Endodermal cell (in vitro differentiated cells): ENCODE results near the gene DGKB. TPM values are rescaled to one million over a fixed set of nuclear protein-coding genes. Genes with fewer than 3 reads are reported as not detected.

Experiments used
- DNase-seq: peaks from one replicate; pipeline ENCODE4 v3.0.0-alpha.2; 2017
- H3K27ac ChIP-seq: 2 replicates; pipeline ENCODE4 v1.5.1; 2013; ENCODE audit warnings: mild to moderate bottlenecking, low read depth, low read length, moderate library complexity
- H3K27me3 ChIP-seq: 2 replicates; pipeline ENCODE4 v1.6.1; 2013; ENCODE audit warnings: mild to moderate bottlenecking, low read length, moderate library complexity; ENCODE audit not compliant: insufficient read depth, control insufficient read depth, poor library complexity, severe bottlenecking
- H3K36me3 ChIP-seq: 2 replicates; pipeline ENCODE4 v1.7.0; 2013; ENCODE audit warnings: mild to moderate bottlenecking, low read length, moderate library complexity; ENCODE audit not compliant: control insufficient read depth, insufficient read depth
- H3K4me1 ChIP-seq: one replicate; pipeline ENCODE4 v1.7.0; 2013; ENCODE audit warnings: low read length; ENCODE audit not compliant: control insufficient read depth, insufficient read depth
- H3K4me3 ChIP-seq: 2 replicates; pipeline ENCODE4 v1.5.1; 2013; ENCODE audit warnings: mild to moderate bottlenecking, low read length, moderate library complexity
- H3K9ac ChIP-seq: 2 replicates; pipeline ENCODE4 v1.6.1; 2013; ENCODE audit warnings: mild to moderate bottlenecking, low read length, moderate library complexity; ENCODE audit not compliant: poor library complexity, severe bottlenecking; ENCODE audit errors: extremely low read depth
- H3K9me3 ChIP-seq: 2 replicates; pipeline ENCODE4 v1.6.1; 2013; ENCODE audit warnings: mild to moderate bottlenecking, low read length, moderate library complexity; ENCODE audit not compliant: control insufficient read depth
- H3K27ac Mint-ChIP-seq: 2 replicates; pipeline ENCODE4 v1.8.0; 2020; ENCODE audit warnings: mixed read lengths
- H3K27me3 Mint-ChIP-seq: 2 replicates; pipeline ENCODE4 v1.8.0; 2021; ENCODE audit warnings: mild to moderate bottlenecking, mixed read lengths; ENCODE audit not compliant: insufficient read depth
- H3K36me3 Mint-ChIP-seq: 2 replicates; pipeline ENCODE4 v1.8.0; 2020; ENCODE audit warnings: low read depth, mixed read lengths
- H3K4me1 Mint-ChIP-seq: 2 replicates; pipeline ENCODE4 v1.8.0; 2020; ENCODE audit warnings: mixed read lengths
- H3K4me3 Mint-ChIP-seq: 2 replicates; pipeline ENCODE4 v1.8.0; 2020; ENCODE audit warnings: mild to moderate bottlenecking, moderate library complexity, mixed read lengths
- H3K9me3 Mint-ChIP-seq: 2 replicates; pipeline ENCODE4 v1.8.0; 2020; ENCODE audit warnings: mild to moderate bottlenecking, mixed read lengths
- WGBS, 2 experiments: methylation state at CpG; one replicate each; pipeline versions ENCODE4 v1.1.5 to v1.1.7; 2013; ENCODE audit warnings: missing lambda C conversion rate in 2 of 2, mixed read lengths in 1 of 2; ENCODE audit not compliant: insufficient coverage in 1 of 2, insufficient read length in 1 of 2; 5-methylcytosine and 5-hydroxymethylcytosine counted together
- total RNA-seq, 2 donors: library from RNA; stranded (reverse); fragmentation: NEBNext Ultra II Directional in 1 of 2; extraction: Animal tissue kit (Norgen Biotek cat#: 25700) in 1 of 2; gene quantifications; 2 replicates in 1 of 2; 3 replicates in 1 of 2; pipeline ENCODE4 v1.2.1, GENCODE V29; 2021
- TF ChIP-seq, protein P1 (sequence below): fragments of 200-600 bp; sonication (generic); conservative IDR thresholded peaks from 2 replicates; pipeline ENCODE4 v1.5.0; 2021; ENCODE audit warnings: antibody characterized with exemption, mild to moderate bottlenecking

The DGKB gene
- total RNA-seq, 2 donors from 2014 or later: 5.1 to 5.2 TPM

DNA sequence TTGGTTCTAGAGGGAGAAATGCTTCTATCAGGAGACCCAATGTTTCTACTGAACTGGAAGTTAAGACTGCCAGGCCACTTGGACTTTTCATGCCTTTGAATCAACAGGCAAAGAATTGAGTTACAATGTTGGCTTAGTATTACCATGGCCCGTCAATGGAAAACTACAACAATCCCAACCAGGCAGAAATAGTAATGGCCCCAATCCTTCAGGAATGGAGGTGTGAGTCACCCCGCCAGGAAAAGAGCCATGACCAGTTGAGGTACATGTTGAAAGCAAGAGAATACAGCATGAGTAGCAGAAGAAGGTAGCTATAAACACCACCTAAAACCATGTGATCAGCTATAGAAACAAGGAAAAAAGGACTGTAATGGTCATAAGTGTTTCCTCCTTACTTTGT, 101.9 kb downstream of the DGKB start:
- TF ChIP-seq, protein P1, sequence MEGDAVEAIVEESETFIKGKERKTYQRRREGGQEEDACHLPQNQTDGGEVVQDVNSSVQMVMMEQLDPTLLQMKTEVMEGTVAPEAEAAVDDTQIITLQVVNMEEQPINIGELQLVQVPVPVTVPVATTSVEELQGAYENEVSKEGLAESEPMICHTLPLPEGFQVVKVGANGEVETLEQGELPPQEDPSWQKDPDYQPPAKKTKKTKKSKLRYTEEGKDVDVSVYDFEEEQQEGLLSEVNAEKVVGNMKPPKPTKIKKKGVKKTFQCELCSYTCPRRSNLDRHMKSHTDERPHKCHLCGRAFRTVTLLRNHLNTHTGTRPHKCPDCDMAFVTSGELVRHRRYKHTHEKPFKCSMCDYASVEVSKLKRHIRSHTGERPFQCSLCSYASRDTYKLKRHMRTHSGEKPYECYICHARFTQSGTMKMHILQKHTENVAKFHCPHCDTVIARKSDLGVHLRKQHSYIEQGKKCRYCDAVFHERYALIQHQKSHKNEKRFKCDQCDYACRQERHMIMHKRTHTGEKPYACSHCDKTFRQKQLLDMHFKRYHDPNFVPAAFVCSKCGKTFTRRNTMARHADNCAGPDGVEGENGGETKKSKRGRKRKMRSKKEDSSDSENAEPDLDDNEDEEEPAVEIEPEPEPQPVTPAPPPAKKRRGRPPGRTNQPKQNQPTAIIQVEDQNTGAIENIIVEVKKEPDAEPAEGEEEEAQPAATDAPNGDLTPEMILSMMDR: no peak
- H3K27ac Mint-ChIP-seq: no peak overlapping the region
- DNase-seq: no peak
- Histone ChIP-seq H3K4me3 (no peak overlapping the region), H3K27ac (no peak overlapping the region), H3K36me3 (no peaks in the 10 kb centered on the region), H3K9ac (no peak overlapping the region), H3K9me3 (no peaks in the 10 kb centered on the region), H3K4me1 (no peaks in the 10 kb centered on the region), H3K27me3 (no peaks in the 10 kb centered on the region)
- H3K9me3 Mint-ChIP-seq: no peaks in the 10 kb centered on the region
- 98% methylated on average over 2 of the region's 2 CpGs; no CpG with 5 or more reads in 1 of the 2 experiments for WGBS, 2 experiments
- H3K4me1 Mint-ChIP-seq: no peaks in the 10 kb centered on the region
- H3K27me3 Mint-ChIP-seq: no peaks in the 10 kb centered on the region
- H3K36me3 Mint-ChIP-seq: no peaks in the 10 kb centered on the region
- H3K4me3 Mint-ChIP-seq: no peak overlapping the region

DNA sequence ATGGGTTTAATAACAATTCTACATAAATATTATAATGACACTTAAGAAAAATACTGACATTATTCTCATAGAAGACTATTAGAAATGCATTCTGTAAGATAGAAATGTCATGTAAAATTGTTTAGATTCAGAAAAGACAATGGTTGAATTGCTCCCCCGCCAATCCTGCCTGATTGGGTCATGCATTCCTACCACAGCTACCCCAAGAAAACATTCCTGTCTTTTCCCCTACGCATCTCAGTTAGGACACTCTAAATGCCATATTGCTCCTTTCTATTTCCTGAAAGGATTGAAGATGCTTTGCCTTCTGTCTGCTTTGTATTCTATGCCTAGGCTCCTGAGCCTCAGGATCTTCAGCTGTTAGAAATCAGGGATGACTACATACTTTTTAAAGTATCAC, 109.4 kb downstream of the DGKB start:
- Histone ChIP-seq H3K4me1 (no peaks in the 10 kb centered on the region), H3K36me3 (no peaks in the 10 kb centered on the region), H3K9ac (no peak overlapping the region), H3K27ac (no peak overlapping the region), H3K27me3 (no peaks in the 10 kb centered on the region), H3K9me3 (peaks cover 4% of the 10 kb centered on the region), H3K4me3 (no peak overlapping the region)
- Mint-ChIP-seq H3K36me3 (no peaks in the 10 kb centered on the region), H3K4me1 (peaks cover 5% of the 10 kb centered on the region), H3K27me3 (no peaks in the 10 kb centered on the region), H3K9me3 (no peaks in the 10 kb centered on the region), H3K4me3 (no peak overlapping the region), H3K27ac (no peak overlapping the region)
- TF ChIP-seq, protein P1: no peak
- WGBS, 2 experiments: 93% methylated on average over 2 of the region's 2 CpGs
- DNase-seq: no peak

DNA sequence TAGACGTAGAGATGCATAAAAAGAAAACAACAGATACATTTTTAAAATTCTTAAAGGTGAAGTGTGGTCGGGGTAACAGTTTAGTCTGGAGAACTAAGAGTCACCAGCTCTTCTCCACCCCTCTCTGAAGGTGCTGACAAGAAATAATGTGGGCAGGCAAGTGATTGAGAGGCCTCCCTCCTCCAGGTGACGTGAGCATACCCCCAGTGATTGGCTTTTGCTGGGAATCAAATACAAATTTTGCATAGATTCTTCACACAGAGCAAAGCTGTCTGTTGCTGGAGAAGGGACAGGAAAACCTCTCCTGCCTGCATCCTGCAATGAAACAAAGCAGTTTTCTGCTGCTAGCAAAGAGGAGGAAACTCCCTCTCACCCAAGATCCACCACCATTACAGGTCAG, 115.0 kb downstream of the DGKB start:
- H3K27ac Mint-ChIP-seq: no peak overlapping the region
- Histone ChIP-seq H3K4me3 (no peak overlapping the region), H3K27me3 (no peaks in the 10 kb centered on the region), H3K9ac (no peak overlapping the region), H3K4me1 (no peaks in the 10 kb centered on the region), H3K9me3 (no peaks in the 10 kb centered on the region), H3K36me3 (no peaks in the 10 kb centered on the region), H3K27ac (no peak overlapping the region)
- H3K9me3 Mint-ChIP-seq: no peaks in the 10 kb centered on the region
- no peaks in the 10 kb centered on the region for H3K27me3 Mint-ChIP-seq
- peak; percentile 40 for DNase-seq
- 85% methylated on average over 3 of the region's 3 CpGs; no CpG with 5 or more reads in 1 of the 2 experiments for WGBS, 2 experiments
- H3K36me3 Mint-ChIP-seq: no peaks in the 10 kb centered on the region
- no peak overlapping the region for H3K4me3 Mint-ChIP-seq
- TF ChIP-seq, protein P1: no peak
- peaks cover 6% of the 10 kb centered on the region for H3K4me1 Mint-ChIP-seq
